ENCODE measurements around the gene DNAL4.

DNA sequence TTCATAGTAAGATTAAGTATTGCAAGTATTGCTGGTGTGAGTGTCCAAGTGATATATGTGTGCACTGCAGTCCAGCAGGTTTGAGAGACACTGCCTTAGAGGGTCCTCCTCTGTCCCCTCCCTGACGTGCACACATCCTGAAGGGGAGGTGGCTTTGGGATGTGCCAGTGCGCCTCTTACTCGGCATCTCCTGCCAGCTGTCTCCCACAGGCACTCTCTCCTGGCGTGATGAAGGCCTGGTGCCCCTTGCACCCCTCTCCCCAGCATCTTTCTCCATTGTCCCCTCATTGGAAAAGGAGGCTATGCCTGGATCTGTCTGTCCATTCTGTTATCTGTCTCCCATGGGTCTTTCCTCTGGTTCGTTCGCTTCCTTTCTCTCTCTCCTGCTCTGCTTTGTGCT, 64.0 kb downstream of the DNAL4 start:
- TF ChIP-seq CTCF (IDR thresholded peaks at IDR 0.05; ENCODE audit: low read depth, low read length) (no peak), POLR2A (IDR thresholded peaks at IDR 0.05; ENCODE audit: extremely low read depth, insufficient read length) (no peak), MYC (IDR thresholded peaks at IDR 0.05; ENCODE audit: low read depth, low read length) (no peak)
- TF ChIP-seq, protein P1, sequence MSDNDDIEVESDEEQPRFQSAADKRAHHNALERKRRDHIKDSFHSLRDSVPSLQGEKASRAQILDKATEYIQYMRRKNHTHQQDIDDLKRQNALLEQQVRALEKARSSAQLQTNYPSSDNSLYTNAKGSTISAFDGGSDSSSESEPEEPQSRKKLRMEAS (IDR thresholded peaks at IDR 0.05; ENCODE audit: low read depth, low read length) = no peak

Data from NB4 (cell line).